ENCODE data around the gene CTNNBL1.

DNA sequence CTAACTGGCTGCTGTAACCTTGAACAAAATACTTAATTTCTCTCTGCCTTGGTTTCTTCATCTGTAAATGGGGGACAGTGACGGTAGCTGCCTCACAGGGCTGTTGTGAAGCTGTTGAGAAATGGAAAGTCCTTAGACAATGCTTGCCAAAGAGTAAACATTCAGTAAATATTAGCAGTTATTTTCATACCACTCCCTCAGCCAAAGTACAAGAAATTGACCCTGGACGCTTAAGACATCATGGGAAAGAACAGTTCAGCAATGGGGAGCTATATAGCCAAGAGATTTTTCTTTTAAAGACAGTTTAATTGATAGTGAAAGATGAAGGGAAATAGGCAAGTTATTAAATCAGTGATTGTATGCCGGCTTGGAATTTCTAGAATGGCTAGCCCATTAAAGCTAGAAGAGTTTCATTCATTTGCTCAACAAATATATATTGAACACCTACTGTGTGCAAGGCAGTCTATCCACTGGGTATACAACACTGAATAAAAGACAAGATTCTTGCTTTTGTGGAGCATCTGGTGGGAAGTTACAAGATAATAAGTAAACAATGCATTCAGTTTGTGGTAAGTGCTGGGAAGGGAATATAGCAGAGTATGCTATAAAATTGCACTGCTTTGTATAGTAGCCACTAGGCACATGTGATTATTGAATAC, 2.0 kb downstream of the CTNNBL1 start:
- TF ChIP-seq, protein P1, sequence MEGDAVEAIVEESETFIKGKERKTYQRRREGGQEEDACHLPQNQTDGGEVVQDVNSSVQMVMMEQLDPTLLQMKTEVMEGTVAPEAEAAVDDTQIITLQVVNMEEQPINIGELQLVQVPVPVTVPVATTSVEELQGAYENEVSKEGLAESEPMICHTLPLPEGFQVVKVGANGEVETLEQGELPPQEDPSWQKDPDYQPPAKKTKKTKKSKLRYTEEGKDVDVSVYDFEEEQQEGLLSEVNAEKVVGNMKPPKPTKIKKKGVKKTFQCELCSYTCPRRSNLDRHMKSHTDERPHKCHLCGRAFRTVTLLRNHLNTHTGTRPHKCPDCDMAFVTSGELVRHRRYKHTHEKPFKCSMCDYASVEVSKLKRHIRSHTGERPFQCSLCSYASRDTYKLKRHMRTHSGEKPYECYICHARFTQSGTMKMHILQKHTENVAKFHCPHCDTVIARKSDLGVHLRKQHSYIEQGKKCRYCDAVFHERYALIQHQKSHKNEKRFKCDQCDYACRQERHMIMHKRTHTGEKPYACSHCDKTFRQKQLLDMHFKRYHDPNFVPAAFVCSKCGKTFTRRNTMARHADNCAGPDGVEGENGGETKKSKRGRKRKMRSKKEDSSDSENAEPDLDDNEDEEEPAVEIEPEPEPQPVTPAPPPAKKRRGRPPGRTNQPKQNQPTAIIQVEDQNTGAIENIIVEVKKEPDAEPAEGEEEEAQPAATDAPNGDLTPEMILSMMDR (conservative IDR thresholded peaks at IDR 0.05; ENCODE audit: low read depth, low read length), result no peak
- TF ChIP-seq POLR2A (IDR thresholded peaks at IDR 0.05; ENCODE audit: low read depth, low read length) (no peak), FOS (IDR thresholded peaks at IDR 0.05; ENCODE audit: low read depth, low read length) (no peak), MXI1 (IDR thresholded peaks at IDR 0.05; ENCODE audit: borderline replicate concordance, low read depth, low read length) (no peak), CHD1 (IDR thresholded peaks at IDR 0.05; ENCODE audit: low read depth, low read length) (no peak), MAZ (IDR thresholded peaks at IDR 0.05; ENCODE audit: borderline replicate concordance, low read depth, low read length) (no peak), MAFK (IDR thresholded peaks at IDR 0.05; ENCODE audit: low read depth, low read length) (no peak), RAD21 (IDR thresholded peaks at IDR 0.05; ENCODE audit: low read length) (no peak), RFX5 (IDR thresholded peaks at IDR 0.05; ENCODE audit: low read depth, low read length) (no peak)
- TF ChIP-seq, protein P2, sequence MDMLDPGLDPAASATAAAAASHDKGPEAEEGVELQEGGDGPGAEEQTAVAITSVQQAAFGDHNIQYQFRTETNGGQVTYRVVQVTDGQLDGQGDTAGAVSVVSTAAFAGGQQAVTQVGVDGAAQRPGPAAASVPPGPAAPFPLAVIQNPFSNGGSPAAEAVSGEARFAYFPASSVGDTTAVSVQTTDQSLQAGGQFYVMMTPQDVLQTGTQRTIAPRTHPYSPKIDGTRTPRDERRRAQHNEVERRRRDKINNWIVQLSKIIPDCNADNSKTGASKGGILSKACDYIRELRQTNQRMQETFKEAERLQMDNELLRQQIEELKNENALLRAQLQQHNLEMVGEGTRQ (IDR thresholded peaks at IDR 0.05; ENCODE audit: low read depth, low read length), result no peak
